PC-3 (cell line): Measurements from ENCODE around the gene WNT1.

Source experiments
- EZH2 ChIP-seq: fragments of 300-600 bp; sonication (generic); IDR thresholded peaks from one replicate; pipeline ENCODE4 v1.6.1; 2017; ENCODE audit warnings: antibody characterized with exemption, mild to moderate bottlenecking, low read length; ENCODE audit not compliant: unreplicated experiment
- EZH2phosphoT487 ChIP-seq: fragments of 300-600 bp; sonication (generic); IDR thresholded peaks from 2 replicates; pipeline ENCODE4 v1.6.1; 2018; ENCODE audit warnings: mild to moderate bottlenecking, antibody characterized with exemption, low read length, borderline replicate concordance
- TF ChIP-seq, protein P1 (sequence below): fragments of 300-600 bp; sonication (generic); conservative IDR thresholded peaks from 2 replicates; pipeline ENCODE4 v1.5.1; 2017; ENCODE audit warnings: antibody characterized with exemption, low read depth, mild to moderate bottlenecking, low read length

DNA sequence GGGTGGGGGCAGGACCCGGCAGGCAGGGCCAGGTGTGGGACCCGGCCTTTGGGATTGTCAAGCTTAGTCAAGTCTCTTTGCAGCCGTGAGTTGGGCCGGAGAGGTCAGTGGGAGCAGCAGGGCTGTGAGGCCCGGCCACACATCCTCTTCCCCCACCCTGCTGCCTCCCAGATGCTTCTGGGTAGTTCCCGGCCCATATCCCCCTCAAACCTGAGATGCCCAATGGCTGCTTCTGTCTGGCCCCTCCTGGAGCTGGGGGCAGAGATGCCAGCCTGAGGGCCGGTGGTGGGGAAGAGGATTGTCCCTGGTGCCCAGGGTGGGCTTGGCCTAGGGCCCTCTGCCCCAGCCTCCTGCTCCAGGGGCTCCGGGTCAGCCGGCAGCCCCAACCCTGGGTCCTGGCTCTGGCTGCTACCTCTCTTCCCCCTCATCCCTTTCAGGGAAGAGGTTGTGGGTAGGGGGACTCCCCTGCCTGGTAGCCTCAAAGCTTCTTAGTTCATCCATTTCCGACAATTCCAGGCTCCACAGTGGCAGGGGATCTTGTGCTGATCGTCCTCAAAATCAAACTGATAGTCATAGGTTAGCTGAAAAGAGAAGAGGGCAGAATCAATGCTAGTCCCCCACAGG, 43.3 kb downstream of the WNT1 start:
- TF ChIP-seq, protein P1, sequence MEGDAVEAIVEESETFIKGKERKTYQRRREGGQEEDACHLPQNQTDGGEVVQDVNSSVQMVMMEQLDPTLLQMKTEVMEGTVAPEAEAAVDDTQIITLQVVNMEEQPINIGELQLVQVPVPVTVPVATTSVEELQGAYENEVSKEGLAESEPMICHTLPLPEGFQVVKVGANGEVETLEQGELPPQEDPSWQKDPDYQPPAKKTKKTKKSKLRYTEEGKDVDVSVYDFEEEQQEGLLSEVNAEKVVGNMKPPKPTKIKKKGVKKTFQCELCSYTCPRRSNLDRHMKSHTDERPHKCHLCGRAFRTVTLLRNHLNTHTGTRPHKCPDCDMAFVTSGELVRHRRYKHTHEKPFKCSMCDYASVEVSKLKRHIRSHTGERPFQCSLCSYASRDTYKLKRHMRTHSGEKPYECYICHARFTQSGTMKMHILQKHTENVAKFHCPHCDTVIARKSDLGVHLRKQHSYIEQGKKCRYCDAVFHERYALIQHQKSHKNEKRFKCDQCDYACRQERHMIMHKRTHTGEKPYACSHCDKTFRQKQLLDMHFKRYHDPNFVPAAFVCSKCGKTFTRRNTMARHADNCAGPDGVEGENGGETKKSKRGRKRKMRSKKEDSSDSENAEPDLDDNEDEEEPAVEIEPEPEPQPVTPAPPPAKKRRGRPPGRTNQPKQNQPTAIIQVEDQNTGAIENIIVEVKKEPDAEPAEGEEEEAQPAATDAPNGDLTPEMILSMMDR = no peak
- TF ChIP-seq EZH2 (no peak), EZH2phosphoT487 (no peak)
